ENCODE results near the gene TRPM3.

GRCh38 chr9:70567511-70567910 is 553.9 kb downstream of the TRPM3 start:
- no peak for TF ChIP-seq CTCF (IDR thresholded peaks at IDR 0.05)
- no peak for TF ChIP-seq POLR2AphosphoS5 (IDR thresholded peaks at IDR 0.05; ENCODE audit: insufficient read depth in 1 of 2, low read depth in 1 of 2)

Measured in vagina (tissue), 2 donors.